HG02571 (cell line): ENCODE data around the gene CCDC12.

Experiments used
- ATAC-seq: cut with Tn5 transposase; IDR thresholded peaks from one replicate; pipeline ENCODE4 v1.9.1; 2021; ENCODE audit warnings: mild to moderate bottlenecking, moderate library complexity; ENCODE audit not compliant: unreplicated experiment

The CCDC12 gene

DNA sequence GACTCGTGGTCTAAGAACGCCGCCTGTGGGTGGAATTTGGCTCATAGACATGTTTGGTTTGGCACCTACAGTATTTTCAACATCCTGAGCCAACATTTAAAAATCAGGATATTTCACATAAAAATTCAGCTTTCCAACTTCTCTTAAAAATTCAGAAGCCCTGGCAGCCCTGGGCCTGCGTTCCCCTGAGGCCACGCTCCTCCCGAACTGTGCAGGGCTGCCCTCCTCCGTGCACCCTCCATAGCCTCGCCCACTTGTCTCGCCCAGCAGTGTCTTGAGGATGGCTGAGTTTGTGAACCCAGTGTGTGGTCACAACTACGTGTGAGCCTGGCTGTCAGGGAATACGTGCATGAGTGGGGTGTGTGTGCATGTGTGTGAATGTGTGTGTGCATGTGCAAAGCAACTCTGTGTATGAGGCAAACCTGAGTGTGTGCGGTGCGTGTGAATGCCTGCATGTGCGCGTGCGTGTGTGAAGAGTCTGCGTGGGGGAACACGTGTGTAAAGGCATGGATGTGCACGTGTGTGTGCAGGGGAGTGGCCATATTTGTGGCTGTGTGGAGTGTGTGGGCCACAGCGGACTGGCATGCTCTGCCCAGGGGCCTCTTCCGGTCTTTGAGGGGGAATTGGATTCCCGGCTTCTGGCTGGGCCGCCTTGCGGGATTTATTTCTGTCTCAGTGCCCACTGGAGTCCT, 68.1 kb downstream of the CCDC12 start:
- ATAC-seq = no peak

GRCh38 chr3:46907960-46908293, 68.6 kb downstream of the CCDC12 start:
- ATAC-seq = no peak

DNA sequence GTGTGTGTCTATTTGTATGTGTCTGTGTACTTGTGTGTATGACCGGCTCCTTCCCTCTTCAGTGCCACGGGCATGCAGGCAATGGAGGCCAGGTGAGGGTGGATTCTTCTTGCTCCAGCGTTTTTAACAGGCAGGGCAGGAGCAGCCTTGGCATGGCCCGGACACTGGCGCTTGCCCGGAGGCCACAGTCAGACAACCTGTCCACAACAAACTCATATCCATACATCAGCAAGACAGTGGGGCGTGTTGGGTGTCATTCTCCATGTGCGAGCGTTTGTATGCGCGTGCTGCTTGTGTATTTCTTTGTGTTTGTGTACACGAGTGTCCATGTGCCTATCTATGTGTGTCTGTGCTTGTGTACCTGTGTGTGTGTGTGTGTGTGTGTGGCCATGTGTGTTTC, 69.3 kb downstream of the CCDC12 start:
- ATAC-seq = no peak

DNA sequence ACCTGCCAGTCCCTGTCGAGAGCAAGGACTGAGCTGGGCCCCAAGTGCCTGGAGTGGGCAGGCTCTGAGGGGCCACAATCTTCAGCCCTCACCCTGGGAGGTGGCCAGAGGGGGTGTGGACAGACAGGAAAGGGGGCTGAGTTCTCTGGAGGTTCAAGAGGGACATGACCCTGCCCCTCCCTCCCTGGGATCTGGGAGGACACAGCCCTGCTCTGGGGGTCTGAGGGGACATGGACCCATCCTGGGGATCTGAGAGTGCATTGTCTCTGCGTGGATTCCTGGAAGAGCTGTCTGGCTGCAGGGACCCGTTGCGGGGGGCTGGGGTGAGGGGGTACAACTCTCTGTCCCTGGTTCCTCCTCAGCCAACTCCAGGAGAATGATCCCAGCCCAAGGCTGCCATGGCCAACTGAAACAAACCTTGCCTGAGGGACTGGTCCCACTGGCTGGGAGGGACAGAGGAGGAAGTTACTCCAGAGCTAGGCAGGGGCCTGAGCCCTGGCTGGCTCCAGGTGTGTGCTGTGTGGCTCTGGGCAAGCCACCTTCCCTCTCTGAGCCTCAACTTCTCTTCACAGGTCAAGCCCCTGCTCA, 70.0 kb downstream of the CCDC12 start:
- no peak for ATAC-seq

DNA sequence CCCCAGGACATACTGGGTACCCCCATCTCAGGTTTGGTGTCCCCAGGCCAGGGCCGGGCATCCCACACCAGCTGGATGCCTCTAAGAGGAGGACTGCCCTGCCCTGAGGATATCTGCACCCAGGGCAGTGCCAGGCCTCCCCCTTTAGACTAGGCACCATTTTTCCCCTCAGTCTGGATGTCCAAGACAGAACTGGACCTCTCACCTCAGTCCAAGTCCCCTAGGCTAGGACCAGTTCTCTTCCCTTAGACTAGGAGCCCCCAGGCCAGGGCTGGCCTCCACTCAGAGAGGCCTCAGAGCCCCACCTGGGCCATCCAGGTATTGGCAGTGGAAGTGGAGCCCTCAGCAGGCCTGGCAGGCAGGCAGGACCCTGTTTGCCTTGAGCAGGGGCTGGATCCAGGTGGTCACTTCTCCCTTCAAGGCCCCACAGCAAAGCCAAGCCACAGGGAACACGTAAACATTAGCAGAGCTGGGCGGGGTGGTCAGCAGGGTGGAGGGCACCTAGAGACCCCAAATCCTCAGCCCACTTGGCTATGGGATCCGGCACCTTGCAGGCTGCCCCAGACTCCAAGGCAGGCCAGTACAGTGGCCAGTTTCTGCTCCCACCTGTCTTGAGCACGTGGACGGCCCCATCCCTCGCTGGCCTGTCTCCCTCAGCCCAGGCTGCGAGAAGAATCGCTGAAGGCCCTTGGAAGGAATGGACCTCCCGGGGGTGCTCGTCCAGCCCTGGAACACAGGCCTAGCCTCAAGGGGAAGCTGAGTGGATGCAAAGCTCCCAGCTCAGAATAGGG, 70.7 kb downstream of the CCDC12 start:
- no peak for ATAC-seq

GRCh38 chr3:46905213-46905560, 71.4 kb downstream of the CCDC12 start:
- ATAC-seq = no peak

DNA sequence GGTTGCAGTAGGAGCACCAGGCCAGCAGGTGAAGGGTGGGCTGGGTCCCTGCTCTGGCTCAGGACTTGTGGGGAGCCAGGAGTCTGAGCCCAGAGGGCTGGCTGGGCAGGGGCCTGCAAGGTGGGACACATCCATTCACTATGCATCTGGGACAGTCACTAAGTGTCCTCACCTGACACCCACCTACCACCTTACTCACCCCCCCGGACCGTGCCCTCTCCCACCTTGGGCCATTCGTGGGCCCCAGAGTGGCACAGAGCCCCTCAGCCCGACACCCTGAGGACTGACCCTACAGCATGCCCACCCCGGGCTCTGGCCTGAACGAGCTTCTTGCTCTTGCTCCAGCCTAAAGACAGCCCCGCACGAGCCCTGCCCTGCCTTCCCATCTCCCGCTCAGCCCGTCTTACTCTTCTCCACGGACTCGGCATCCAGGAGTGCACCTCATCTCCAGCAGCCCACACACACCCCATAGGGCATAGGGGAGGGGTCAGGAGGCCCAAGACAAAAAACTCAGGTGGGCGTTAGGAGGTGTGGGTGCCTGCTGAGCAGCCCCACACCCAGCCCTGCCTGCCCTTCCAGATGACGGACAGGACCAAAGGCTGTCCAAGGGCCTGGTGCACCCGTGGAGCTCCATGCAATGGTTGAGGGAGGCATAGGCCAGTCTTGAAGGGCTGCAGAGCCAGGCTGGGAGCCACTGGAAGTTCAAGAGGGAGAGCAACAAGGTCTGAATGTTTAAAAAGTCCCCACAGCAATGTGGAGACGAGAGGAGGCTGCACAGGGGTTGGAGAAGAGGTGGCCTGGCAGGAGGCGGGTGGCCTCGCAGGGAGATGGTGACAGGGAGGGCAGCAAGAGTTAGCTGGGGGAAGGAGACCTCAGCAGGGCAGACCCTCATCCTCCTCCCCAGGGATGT, 72.0 kb downstream of the CCDC12 start:
- ATAC-seq = no peak

GRCh38 chr3:46903341-46904302, 72.9 kb downstream of the CCDC12 start:
- ATAC-seq = no peak

DNA sequence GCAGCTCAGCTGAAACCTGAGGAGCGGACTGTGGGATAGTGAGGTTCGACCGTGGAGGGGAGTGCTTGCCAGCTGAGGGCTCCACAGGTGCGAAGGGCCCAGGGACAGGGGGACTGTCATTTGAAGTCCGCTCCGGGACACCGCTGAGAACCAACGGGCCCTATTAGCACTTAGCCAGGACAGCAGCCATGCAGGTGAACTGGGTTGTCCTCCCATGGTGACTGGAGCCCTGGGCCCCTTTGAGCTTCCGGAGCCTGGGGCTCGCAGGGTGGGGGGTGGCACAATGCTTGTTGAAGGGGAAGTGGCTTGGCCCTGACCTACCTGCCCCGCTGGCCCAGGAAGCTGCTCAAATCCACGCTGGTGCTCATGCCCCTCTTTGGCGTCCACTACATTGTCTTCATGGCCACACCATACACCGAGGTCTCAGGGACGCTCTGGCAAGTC, 74.3 kb downstream of the CCDC12 start:
- ATAC-seq = no peak

- no peak for ATAC-seq
These were observed 74.9 kb downstream of the CCDC12 start for GRCh38 chr3:46901591-46902187.

DNA sequence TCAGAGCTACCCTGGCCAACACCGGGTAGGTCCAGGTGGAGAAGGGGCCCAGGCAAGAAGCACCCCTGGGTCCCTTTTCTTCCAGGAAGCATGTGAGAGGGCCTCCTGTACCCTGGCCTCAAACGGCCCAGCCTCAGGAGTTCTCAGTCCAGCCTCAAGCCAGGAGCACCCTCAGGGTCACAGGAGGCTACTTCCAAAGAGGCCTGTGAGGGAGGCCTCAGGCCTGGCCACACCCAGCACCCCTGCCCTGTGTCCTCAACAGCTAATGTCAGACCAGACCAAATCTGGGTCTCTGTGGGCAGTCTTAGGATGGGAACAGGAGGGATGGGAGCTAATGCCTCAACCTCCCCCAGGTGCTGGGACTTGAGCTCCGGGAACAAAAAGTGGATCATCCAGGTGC, 75.5 kb downstream of the CCDC12 start:
- ATAC-seq = no peak

- no peak for ATAC-seq
These were observed 76.2 kb downstream of the CCDC12 start for GRCh38 chr3:46900356-46900755.

DNA sequence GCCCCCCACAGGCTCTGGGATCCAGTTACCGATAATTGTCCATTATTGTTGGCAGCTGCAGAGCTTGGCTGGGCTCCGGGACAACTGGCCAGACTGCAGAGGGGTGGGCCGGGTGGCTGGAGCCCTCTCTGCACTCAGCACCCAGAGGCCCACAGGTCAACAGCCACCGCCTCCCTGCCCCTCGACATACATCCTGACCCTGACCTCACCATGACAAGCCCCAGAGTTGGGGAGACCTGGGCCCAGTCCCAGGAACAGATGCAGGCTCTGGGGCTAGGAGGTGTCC, 76.6 kb downstream of the CCDC12 start:
- ATAC-seq = no peak

DNA sequence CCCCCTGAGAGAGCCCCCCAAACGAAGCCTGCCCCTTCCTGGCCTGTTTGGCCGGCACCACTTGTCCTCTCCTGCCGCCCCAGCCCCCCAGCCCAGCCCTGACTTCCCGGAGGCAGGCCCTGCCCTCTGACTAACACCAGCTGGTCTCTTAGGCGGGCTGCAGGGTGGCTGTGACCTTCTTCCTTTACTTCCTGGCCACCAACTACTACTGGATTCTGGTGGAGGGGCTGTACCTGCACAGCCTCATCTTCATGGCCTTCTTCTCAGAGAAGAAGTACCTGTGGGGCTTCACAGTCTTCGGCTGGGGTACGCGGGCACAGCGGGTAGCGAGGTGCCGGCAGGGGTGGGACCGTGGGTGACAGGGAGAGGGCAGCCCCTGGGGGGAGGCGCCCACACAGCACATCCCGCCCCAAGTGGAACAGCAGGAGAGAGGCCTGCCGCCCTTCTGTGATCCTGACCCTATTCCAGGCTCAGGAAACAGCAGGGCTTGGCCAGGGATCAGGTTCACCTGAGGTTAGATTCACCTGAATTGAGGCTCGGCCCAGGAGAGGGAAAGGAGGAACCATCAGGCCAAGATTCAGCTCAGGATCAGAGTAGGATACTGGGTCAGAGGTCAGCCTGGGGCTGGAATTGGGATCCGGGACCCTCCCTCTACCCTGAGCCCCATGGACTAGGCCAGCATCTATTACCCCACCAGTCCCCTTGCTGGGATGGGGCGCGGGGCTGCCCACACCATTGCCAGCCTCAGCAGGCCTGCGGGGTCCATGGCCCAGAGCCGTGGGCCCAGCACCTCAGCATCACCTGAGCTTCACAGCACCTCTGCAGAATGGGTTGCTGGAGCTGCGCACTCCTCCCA, 77.2 kb downstream of the CCDC12 start:
- ATAC-seq = no peak

DNA sequence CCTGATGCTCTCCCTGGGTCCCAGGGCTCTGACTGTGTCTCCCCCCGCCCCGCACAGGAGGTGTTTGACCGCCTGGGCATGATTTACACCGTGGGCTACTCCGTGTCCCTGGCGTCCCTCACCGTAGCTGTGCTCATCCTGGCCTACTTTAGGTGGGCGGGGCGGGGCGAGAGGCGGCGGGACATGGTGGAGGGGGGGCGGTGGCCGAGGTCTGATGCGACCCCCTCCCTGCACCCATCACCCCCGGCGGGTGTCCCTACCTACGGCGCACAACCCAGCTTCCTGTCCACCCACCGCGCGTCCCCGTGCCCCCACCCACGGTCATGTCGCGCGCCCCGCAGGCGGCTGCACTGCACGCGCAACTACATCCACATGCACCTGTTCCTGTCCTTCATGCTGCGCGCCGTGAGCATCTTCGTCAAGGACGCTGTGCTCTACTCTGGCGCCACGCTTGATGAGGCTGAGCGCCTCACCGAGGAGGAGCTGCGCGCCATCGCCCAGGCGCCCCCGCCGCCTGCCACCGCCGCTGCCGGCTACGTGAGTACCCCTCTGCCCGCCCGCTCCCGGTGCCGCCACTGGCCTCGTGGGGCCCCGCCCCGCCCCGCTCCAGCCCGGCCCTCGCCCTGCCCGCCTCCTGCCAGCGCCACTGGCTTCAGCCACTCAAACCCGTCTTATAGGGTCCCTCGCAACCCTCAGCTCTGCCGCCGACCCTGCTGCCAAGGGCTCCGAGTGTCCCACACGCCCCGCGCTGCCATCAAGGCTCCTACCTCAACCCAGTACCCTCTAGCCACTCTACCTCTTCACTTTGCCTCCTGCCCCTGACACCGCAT, 78.0 kb downstream of the CCDC12 start:
- ATAC-seq = no peak

DNA sequence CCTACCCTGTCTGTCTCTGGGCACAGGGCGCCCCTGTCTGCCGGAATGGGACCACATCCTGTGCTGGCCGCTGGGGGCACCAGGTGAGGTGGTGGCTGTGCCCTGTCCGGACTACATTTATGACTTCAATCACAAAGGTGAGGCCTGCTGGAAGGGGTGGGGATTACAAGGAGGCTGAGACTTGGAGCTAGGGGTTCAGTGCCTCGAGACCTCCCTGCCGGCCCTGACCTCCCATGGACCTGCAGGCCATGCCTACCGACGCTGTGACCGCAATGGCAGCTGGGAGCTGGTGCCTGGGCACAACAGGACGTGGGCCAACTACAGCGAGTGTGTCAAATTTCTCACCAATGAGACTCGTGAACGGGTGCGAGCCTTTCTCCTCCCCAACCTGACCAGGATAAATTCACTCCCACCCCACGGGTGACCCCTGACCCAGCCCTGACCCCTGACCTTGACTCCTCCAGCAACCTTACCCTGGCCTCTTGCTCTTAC, 78.7 kb downstream of the CCDC12 start:
- ATAC-seq = no peak

DNA sequence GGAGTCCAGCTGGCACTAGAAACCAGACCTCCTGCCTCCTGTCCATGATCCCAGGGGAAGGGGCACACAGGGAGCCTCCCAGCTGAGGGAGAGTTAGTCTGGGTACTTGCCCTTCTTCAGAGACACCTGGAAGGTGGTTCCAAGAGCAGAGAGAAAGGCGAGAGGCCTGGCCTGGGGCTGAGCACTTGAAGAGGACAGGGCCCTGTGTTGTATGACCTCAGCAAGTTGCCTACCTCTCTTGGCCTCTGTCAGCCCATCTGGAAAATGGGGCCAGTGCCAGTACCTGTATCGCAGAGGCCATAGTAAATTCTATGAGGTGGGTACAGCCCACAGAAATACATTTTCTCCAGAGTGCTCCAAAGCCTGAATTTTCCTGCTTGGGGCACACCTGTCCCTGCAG, 79.5 kb downstream of the CCDC12 start:
- no peak for ATAC-seq

DNA sequence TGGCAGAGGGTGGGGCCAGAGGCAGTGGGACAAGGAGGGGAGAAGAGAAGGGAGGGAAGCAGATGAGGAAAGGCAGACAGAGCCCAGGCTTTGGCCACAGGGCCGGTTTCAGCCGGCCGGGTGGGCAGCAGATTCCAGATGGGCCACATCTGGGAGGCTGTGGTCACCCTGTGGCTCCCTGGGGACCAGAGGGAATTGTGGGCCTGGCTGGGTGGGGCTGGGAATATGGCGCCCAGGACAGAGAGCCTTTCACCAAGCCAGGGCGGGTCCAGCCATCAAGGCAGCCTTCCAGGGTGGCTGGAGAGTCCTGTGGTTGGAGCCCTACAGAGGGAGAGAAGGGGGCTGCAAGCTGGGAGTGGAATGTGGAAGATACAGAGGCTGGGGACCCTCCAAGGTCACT, 80.2 kb downstream of the CCDC12 start:
- ATAC-seq = no peak
